HEK293 (cell line): ENCODE data around the gene MTUS2.

Experiments used
- CTCF ChIP-seq: fragments of 450-650 bp; formaldehyde crosslinking; IDR thresholded peaks from 2 replicates; pipeline ENCODE4 v1.5.1; 2016; ENCODE audit warnings: missing biosample characterization, missing genetic modification characterization
- TCF7L2 ChIP-seq: IDR thresholded peaks from 2 replicates; pipeline ENCODE4 v1.6.1; 2011; ENCODE audit warnings: low read depth, mild to moderate bottlenecking, inconsistent platforms, low read length, moderate library complexity, borderline replicate concordance
- ZNF707 ChIP-seq: fragments of 450-650 bp; formaldehyde crosslinking; IDR thresholded peaks from 2 replicates; pipeline ENCODE4 v1.5.1; 2016; ENCODE audit warnings: missing biosample characterization, missing genetic modification characterization
- ZSCAN18 ChIP-seq: fragments of 450-650 bp; formaldehyde crosslinking; IDR thresholded peaks from 2 replicates; pipeline ENCODE4 v1.5.1; 2016; ENCODE audit warnings: missing biosample characterization, missing genetic modification characterization

GRCh38 chr13:29532116-29532515, 712.0 kb downstream of the MTUS2 start:
- TF ChIP-seq CTCF (tag by site-specific recombination), result no peak
- TF ChIP-seq ZNF707 (tag by site-specific recombination), result no peak
- TF ChIP-seq TCF7L2, result no peak
- no peak for TF ChIP-seq ZSCAN18
